ENCODE results near the gene MED13.

- TF ChIP-seq RBM39 (optimal IDR thresholded peaks at IDR 0.05; ENCODE audit: low read depth, low read length) (no peak), HDAC2 (IDR thresholded peaks at IDR 0.05) (no peak), JUND (IDR thresholded peaks at IDR 0.05; ENCODE audit: borderline replicate concordance, low read depth, low read length) (no peak), JUND (tag; IDR thresholded peaks at IDR 0.05; ENCODE audit: borderline replicate concordance, low read depth, low read length) (no peak), POLR2A (conservative IDR thresholded peaks at IDR 0.05) (no peak), POLR2AphosphoS5 (IDR thresholded peaks at IDR 0.05; ENCODE audit: control insufficient read depth, insufficient read depth, low read depth, low read length) (no peak), RAD21 (CRISPR knock-in tag; conservative IDR thresholded peaks at IDR 0.05 in 1 of 2, IDR thresholded peaks at IDR 0.05 in 1 of 2) (no peak)
- TF ChIP-seq, protein P1, sequence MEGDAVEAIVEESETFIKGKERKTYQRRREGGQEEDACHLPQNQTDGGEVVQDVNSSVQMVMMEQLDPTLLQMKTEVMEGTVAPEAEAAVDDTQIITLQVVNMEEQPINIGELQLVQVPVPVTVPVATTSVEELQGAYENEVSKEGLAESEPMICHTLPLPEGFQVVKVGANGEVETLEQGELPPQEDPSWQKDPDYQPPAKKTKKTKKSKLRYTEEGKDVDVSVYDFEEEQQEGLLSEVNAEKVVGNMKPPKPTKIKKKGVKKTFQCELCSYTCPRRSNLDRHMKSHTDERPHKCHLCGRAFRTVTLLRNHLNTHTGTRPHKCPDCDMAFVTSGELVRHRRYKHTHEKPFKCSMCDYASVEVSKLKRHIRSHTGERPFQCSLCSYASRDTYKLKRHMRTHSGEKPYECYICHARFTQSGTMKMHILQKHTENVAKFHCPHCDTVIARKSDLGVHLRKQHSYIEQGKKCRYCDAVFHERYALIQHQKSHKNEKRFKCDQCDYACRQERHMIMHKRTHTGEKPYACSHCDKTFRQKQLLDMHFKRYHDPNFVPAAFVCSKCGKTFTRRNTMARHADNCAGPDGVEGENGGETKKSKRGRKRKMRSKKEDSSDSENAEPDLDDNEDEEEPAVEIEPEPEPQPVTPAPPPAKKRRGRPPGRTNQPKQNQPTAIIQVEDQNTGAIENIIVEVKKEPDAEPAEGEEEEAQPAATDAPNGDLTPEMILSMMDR (IDR thresholded peaks at IDR 0.05 in 2 of 3, conservative IDR thresholded peaks at IDR 0.05 in 1 of 3; ENCODE audit: insufficient read depth in 2 of 3, low read depth in 1 of 3, low read length in 3 of 3): no peak
These were observed 157.7 kb downstream of the MED13 start for GRCh38 chr17:61907361-61907760.
